ENCODE data around the gene FOXL3. TPM values are rescaled to one million over a fixed set of nuclear protein-coding genes. Genes with fewer than 3 reads are reported as not detected.

Gene FOXL3
- total RNA-seq, 1 experiment from 2014 or later: not detected

DNA sequence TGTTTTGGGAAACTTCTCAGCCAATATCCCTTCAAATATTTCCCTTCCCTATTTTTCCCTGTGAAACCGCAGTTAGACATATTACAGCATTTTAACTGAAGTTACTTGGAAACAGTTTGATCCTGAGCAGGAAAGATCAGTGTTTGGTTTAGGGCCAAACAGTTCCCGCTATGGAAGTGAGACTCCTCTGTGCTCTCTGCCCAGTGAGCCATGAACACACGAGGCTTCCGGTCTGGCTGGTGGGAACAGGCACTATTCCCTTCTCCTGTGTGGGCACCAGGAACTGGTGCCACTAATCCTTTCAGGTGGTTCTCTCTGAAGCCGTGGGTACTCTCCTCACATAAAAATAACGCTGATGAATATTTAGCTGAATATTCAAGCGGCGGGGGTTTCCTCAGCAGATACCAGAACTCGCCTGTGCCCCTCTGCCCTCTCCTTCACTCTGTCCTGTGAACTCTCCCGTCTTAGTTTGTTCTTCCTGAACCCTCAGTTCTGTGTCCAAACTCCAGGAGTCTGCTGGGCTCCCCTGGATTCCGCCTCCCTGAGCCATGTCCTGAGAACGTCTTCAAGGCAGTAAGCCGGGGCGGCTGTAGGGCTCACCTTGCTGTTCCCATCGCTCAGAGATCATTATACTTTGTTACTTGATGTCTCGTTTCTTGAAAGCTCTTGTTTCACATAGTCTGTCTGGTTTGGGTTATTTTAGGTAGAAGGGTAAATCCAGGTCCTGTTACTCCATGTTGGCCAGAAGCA is 25.7 kb downstream of the FOXL3 start:
- Histone ChIP-seq H3K9me3 (ENCODE audit: control insufficient read depth, low read depth, low read length) (peaks cover 6% of the 10 kb centered on the region), H3K23me2 (ENCODE audit: insufficient read length, low read depth, low read length, poor library complexity, severe bottlenecking) (no peaks in the 10 kb centered on the region), H3T11ph (ENCODE audit: low read length) (no peak overlapping the region), H3K4me1 (ENCODE audit: insufficient read depth, low read length) (no peaks in the 10 kb centered on the region), H3K23ac (ENCODE audit: insufficient read length, low read depth, low read length) (no peak overlapping the region), H3K14ac (ENCODE audit: insufficient read depth, low read length) (no peak overlapping the region), H3K56ac (ENCODE audit: insufficient read length, low read depth, low read length) (no peak overlapping the region), H4K20me1 (ENCODE audit: control insufficient read depth, insufficient read depth, insufficient read length) (no peaks in the 10 kb centered on the region), H3K9ac (ENCODE audit: extremely low read depth, insufficient read length, low read length) (no peak overlapping the region), H4K8ac (replicated peaks; ENCODE audit: insufficient read length, low read depth, low read length) (no peak overlapping the region), H3K27ac (ENCODE audit: insufficient read length, low read depth, low read length) (no peak overlapping the region), H2BK20ac (ENCODE audit: low read depth, low read length, poor library complexity, severe bottlenecking) (no peak overlapping the region), H2BK12ac (ENCODE audit: insufficient read length, low read depth, low read length) (no peak overlapping the region), H4K5ac (ENCODE audit: insufficient read length, low read depth, low read length) (no peak overlapping the region), H3K27me3 (ENCODE audit: insufficient read depth, low read length) (no peaks in the 10 kb centered on the region), H3K79me2 (ENCODE audit: insufficient read depth, low read length) (no peaks in the 10 kb centered on the region), H2BK5ac (ENCODE audit: insufficient read length, low read length) (no peak overlapping the region), H2AK5ac (ENCODE audit: insufficient read length, low read length) (no peak overlapping the region), H3K18ac (ENCODE audit: insufficient read length, low read depth, low read length) (no peak overlapping the region), H4K91ac (ENCODE audit: insufficient read length, low read depth, low read length) (no peak overlapping the region), H2BK15ac (ENCODE audit: low read depth, low read length) (no peak overlapping the region), H2AFZ (ENCODE audit: low read length) (no peak overlapping the region), H3K4me2 (ENCODE audit: insufficient read depth, insufficient read length, low read length) (no peak overlapping the region), H2BK120ac (ENCODE audit: low read depth, low read length, poor library complexity, severe bottlenecking) (no peak overlapping the region), H3K79me1 (ENCODE audit: insufficient read depth, low read depth, low read length, poor library complexity, severe bottlenecking) (no peaks in the 10 kb centered on the region), H3K4ac (ENCODE audit: low read depth, low read length) (no peak overlapping the region)
- Mint-ChIP-seq H3K9me3 (peaks cover 24 to 32% of the 10 kb centered on the region in 2 experiments), H3K36me3 (ENCODE audit: insufficient read depth in 1 of 3, low read depth in 3 of 3) (peaks cover 0 to 10% (median 2%) of the 10 kb centered on the region in 3 experiments; a peak in 4 of 7 replicates), H3K4me1 (peaks cover 0 to 6% of the 10 kb centered on the region in 2 experiments; a peak in 2 of 4 replicates), H3K27ac (no peak overlapping the region; a peak in 1 of 7 replicates), H3K27me3 (ENCODE audit: low read depth) (peaks cover 48% of the 10 kb centered on the region), H3K4me3 (no peak overlapping the region)
- TF ChIP-seq, protein P1, sequence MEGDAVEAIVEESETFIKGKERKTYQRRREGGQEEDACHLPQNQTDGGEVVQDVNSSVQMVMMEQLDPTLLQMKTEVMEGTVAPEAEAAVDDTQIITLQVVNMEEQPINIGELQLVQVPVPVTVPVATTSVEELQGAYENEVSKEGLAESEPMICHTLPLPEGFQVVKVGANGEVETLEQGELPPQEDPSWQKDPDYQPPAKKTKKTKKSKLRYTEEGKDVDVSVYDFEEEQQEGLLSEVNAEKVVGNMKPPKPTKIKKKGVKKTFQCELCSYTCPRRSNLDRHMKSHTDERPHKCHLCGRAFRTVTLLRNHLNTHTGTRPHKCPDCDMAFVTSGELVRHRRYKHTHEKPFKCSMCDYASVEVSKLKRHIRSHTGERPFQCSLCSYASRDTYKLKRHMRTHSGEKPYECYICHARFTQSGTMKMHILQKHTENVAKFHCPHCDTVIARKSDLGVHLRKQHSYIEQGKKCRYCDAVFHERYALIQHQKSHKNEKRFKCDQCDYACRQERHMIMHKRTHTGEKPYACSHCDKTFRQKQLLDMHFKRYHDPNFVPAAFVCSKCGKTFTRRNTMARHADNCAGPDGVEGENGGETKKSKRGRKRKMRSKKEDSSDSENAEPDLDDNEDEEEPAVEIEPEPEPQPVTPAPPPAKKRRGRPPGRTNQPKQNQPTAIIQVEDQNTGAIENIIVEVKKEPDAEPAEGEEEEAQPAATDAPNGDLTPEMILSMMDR (conservative IDR thresholded peaks at IDR 0.05): no peak
- DNase-seq: no peak
- no CpG with 5 or more reads among the region's 16 CpGs for whole genome bisulfite sequencing (ENCODE audit: extremely low coverage, insufficient read length, low lambda C conversion rate)
